Neural crest cell (in vitro differentiated cells): ENCODE results near the gene TOR4A. TPM values are rescaled to one million over a fixed set of nuclear protein-coding genes. Genes with fewer than 3 reads are reported as not detected.
"Not testable (repeated sequence)": the region's sequence is repeated elsewhere in the genome, so short reads cannot be mapped to it uniquely, and the experiment has no call there.

ENCODE experiments used
- DNase-seq: peaks from one replicate; pipeline ENCODE4 v3.0.0; 2021; ENCODE audit warnings: low read depth, mixed read lengths, low spot score
- H3K27ac Mint-ChIP-seq: one replicate; pipeline ENCODE4 v1.8.0; 2021; ENCODE audit warnings: mild to moderate bottlenecking, mixed read lengths; ENCODE audit not compliant: unreplicated experiment
- H3K27me3 Mint-ChIP-seq: 2 replicates; pipeline ENCODE4 v1.8.0; 2021; ENCODE audit warnings: low read depth, mild to moderate bottlenecking, mixed read lengths
- H3K36me3 Mint-ChIP-seq: 2 replicates; pipeline ENCODE4 v1.8.0; 2021; ENCODE audit warnings: low read depth, mild to moderate bottlenecking, mixed read lengths
- H3K4me1 Mint-ChIP-seq: 2 replicates; pipeline ENCODE4 v1.8.0; 2021; ENCODE audit warnings: mixed read lengths
- H3K4me3 Mint-ChIP-seq: one replicate; pipeline ENCODE4 v1.8.0; 2021; ENCODE audit warnings: mild to moderate bottlenecking, mixed read lengths
- H3K9me3 Mint-ChIP-seq: 2 replicates; pipeline ENCODE4 v1.8.0; 2021; ENCODE audit warnings: mixed read lengths
- CTCF ChIP-seq: fragments of 200-600 bp; sonication (generic); conservative IDR thresholded peaks from 2 replicates; pipeline ENCODE4 v1.5.0; 2021; ENCODE audit warnings: antibody characterized with exemption, mild to moderate bottlenecking
- total RNA-seq: library from RNA; stranded (reverse); gene quantifications from 2 replicates; pipeline ENCODE4 v1.2.1, GENCODE V29; 2021

TOR4A gene
- total RNA-seq, 1 donor from 2014 or later: 0.86 TPM

GRCh38 chr9:137325799-137326198, 48.3 kb downstream of the TOR4A start:
- H3K27me3 Mint-ChIP-seq: no peaks in the 10 kb centered on the region
- no peak for DNase-seq
- H3K36me3 Mint-ChIP-seq: peaks cover 5% of the 10 kb centered on the region
- TF ChIP-seq CTCF: no peak
- H3K4me1 Mint-ChIP-seq: peaks cover under 1% of the 10 kb centered on the region
- no peak overlapping the region for H3K4me3 Mint-ChIP-seq
- H3K27ac Mint-ChIP-seq: no peak overlapping the region
- peaks cover 10% of the 10 kb centered on the region for H3K9me3 Mint-ChIP-seq

- Mint-ChIP-seq H3K9me3 (peaks cover 10% of the 10 kb centered on the region), H3K27me3 (no peaks in the 10 kb centered on the region), H3K4me3 (no peak overlapping the region), H3K27ac (no peak overlapping the region), H3K4me1 (no peaks in the 10 kb centered on the region), H3K36me3 (peaks cover 5% of the 10 kb centered on the region)
- no peak for TF ChIP-seq CTCF
- no peak for DNase-seq
These were observed 49.0 kb downstream of the TOR4A start for GRCh38 chr9:137326445-137327065.

GRCh38 chr9:137327641-137328550, 50.4 kb downstream of the TOR4A start:
- H3K9me3 Mint-ChIP-seq: peaks cover 10% of the 10 kb centered on the region
- not testable (repeated sequence) for H3K27ac Mint-ChIP-seq

GRCh38 chr9:137329590-137329989, 52.1 kb downstream of the TOR4A start:
- not testable (repeated sequence) for DNase-seq, H3K27me3 Mint-ChIP-seq, H3K36me3 Mint-ChIP-seq, H3K4me1 Mint-ChIP-seq, H3K27ac Mint-ChIP-seq, H3K4me3 Mint-ChIP-seq
- H3K9me3 Mint-ChIP-seq: peaks cover 10% of the 10 kb centered on the region

More at GRCh38 chr9:137327641-137328550, 50.4 kb downstream of the TOR4A start:
- not testable (repeated sequence) for H3K4me3 Mint-ChIP-seq, H3K4me1 Mint-ChIP-seq, H3K36me3 Mint-ChIP-seq, DNase-seq, H3K27me3 Mint-ChIP-seq

GRCh38 chr9:137330689-137331088, 53.2 kb downstream of the TOR4A start:
- no peak for TF ChIP-seq CTCF
- H3K36me3 Mint-ChIP-seq: peaks cover 9% of the 10 kb centered on the region
- H3K4me1 Mint-ChIP-seq: no peaks in the 10 kb centered on the region
- H3K27ac Mint-ChIP-seq: no peak overlapping the region
- no peak overlapping the region for H3K4me3 Mint-ChIP-seq
- H3K9me3 Mint-ChIP-seq: peaks cover 10% of the 10 kb centered on the region
- DNase-seq: no peak
- no peaks in the 10 kb centered on the region for H3K27me3 Mint-ChIP-seq

- no peak for DNase-seq
- Mint-ChIP-seq H3K27me3 (no peaks in the 10 kb centered on the region), H3K27ac (no peak overlapping the region), H3K36me3 (peaks cover 9% of the 10 kb centered on the region), H3K4me1 (no peaks in the 10 kb centered on the region), H3K9me3 (peaks cover 14% of the 10 kb centered on the region), H3K4me3 (no peak overlapping the region)
- TF ChIP-seq CTCF: no peak
These were observed 54.4 kb downstream of the TOR4A start for GRCh38 chr9:137331929-137332328.

Other genes with a start within 250 kb of the TOR4A start
- 31.7 and 37.1 TPM in 2 replicates for gene ABCA2, start 249.5 kb upstream of the TOR4A start, total RNA-seq
- gene FUT7, start 245.6 kb upstream of the TOR4A start, total RNA-seq: 0.14 TPM in 1 of 2 replicates, not detected in the other
- gene NPDC1, start 231.5 kb upstream of the TOR4A start, total RNA-seq: 54.7 and 61.1 TPM in 2 replicates
- not detected in 2 replicates for gene ENTPD2, start 223.7 kb upstream of the TOR4A start, total RNA-seq
- gene SAPCD2, start 207.2 kb upstream of the TOR4A start, total RNA-seq: 29.8 and 31.1 TPM in 2 replicates
- 2.6 and 2.9 TPM in 2 replicates for gene UAP1L1, start 200.2 kb upstream of the TOR4A start, total RNA-seq
- 50.4 and 54.0 TPM in 2 replicates for gene MAN1B1, start 190.7 kb upstream of the TOR4A start, total RNA-seq
- 37.9 and 46.5 TPM in 2 replicates for gene DPP7, start 163.0 kb upstream of the TOR4A start, total RNA-seq
- gene GRIN1, start 138.6 kb upstream of the TOR4A start, total RNA-seq: 0.14 and 0.44 TPM in 2 replicates
- 0.37 and 0.48 TPM in 2 replicates for gene LRRC26, start 107.7 kb upstream of the TOR4A start, total RNA-seq
- not detected in 2 replicates for gene TMEM210, start 105.7 kb upstream of the TOR4A start, total RNA-seq
- gene ANAPC2, start 89.2 kb upstream of the TOR4A start, total RNA-seq: 69.3 and 71.7 TPM in 2 replicates
- gene SSNA1, start 89.0 kb upstream of the TOR4A start, total RNA-seq: 64.8 and 66.4 TPM in 2 replicates
- gene TPRN, start 77.0 kb upstream of the TOR4A start, total RNA-seq: 22.0 and 25.1 TPM in 2 replicates
- 45.0 and 49.7 TPM in 2 replicates for gene TMEM203, start 72.1 kb upstream of the TOR4A start, total RNA-seq
- gene NDOR1, start 72.0 kb upstream of the TOR4A start, total RNA-seq: 36.6 and 39.4 TPM in 2 replicates
- 9.7 and 10.1 TPM in 2 replicates for gene RNF208, start 55.5 kb upstream of the TOR4A start, total RNA-seq
- gene CYSRT1, start 52.6 kb upstream of the TOR4A start, total RNA-seq: 1.2 and 1.6 TPM in 2 replicates
- 0.16 TPM in 1 of 2 replicates, not detected in the other for gene RNF224, start 50.2 kb upstream of the TOR4A start, total RNA-seq
- not detected in 2 replicates for gene SLC34A3, start 46.8 kb upstream of the TOR4A start, total RNA-seq
- gene TUBB4B, start 36.4 kb upstream of the TOR4A start, total RNA-seq: 329 and 336 TPM in 2 replicates
- gene STPG3, start 26.4 kb upstream of the TOR4A start, total RNA-seq: 0.26 TPM in 1 of 2 replicates, not detected in the other
- gene NELFB, start 22.4 kb upstream of the TOR4A start, total RNA-seq: 76.7 and 79.0 TPM in 2 replicates
- 31.7 and 33.7 TPM in 2 replicates for gene NRARP, start 24.5 kb downstream of the TOR4A start, total RNA-seq
- gene EXD3, start 145.4 kb downstream of the TOR4A start, total RNA-seq: 15.1 and 17.6 TPM in 2 replicates
- 0.89 and 0.98 TPM in 2 replicates for gene NOXA1, start 145.7 kb downstream of the TOR4A start, total RNA-seq
- 0.12 and 0.14 TPM in 2 replicates for gene ENTPD8, start 163.6 kb downstream of the TOR4A start, total RNA-seq
- 64.4 and 65.3 TPM in 2 replicates for gene NSMF, start 181.6 kb downstream of the TOR4A start, total RNA-seq